KG1 (cell line): ENCODE measurements around the gene SUMO2.
"Not testable (repeated sequence)": the region's sequence is repeated elsewhere in the genome, so short reads cannot be mapped to it uniquely, and the experiment has no call there.

Source experiments
- DNase-seq: peaks from one replicate; lab custom pipeline; 2025; lab: John Stamatoyannopoulos, UW

Gene SUMO2

DNA sequence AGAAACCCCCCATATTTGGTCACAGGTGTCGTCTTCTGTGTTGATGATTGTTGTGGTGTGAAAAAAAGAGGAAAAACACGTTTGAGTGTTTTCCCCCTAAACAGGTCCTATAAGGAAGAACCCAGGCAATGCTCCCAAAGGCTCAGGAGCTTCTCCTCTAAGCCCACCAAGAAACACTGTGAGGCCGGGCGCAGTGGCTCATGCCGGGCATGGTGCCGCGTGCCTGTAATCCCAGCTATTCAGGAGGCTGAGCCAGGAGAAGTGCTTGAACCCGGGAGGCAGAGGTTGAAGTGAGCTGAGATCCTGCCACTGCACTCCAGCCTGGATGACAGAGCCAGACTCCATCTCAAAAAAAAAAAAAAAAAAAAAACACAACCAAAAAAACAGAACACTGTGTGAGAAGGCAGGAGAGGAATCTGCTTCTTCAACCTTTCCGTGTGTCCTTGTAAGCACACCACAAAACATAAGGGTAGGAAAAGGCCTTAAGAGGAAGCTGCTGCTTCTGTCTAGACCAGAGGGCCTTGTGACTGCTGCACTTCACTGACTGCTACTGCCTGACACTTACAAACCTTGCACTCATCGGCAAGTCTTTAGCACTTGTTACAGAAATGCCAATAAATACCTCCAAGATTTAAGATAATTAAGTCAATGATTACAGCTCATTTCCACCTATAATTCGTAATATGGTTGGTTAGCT lies 37.8 kb downstream of the SUMO2 start:
- no peak for DNase-seq

DNA sequence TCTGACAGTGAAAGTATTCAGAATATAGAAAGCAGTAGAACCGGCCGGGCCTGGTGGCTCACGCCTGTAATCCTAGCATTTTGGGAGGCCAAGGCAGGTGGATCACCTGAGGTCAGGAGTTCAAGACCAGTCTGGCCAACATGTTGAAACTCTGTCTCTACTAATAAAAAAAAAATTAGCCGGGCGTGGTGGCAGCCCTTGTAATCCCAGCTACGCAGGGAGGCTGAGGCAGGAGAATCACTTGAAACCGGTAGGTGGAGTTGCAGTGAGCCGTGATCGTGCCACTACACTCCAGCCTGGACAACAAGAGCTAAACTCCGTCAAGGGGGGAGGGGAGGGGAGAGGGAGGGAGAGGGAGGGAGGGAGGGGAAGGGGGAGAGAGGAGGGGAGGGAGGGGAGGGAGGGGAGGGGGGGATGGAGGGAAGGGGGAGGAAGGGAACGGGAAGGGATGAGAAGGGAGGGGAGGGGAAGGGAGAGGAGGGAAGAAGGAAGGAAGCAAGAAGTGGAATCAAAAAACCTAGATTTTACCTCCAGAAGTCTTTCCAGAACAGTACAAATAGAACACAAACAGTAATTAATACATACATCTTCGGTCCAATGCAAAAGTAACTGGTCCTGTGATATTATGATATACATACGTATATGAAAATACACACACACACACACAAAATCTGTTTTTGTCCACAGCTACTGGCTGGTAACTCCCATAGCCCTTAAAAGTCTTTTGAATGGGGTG lies 40.4 kb downstream of the SUMO2 start:
- no peak for DNase-seq

DNA sequence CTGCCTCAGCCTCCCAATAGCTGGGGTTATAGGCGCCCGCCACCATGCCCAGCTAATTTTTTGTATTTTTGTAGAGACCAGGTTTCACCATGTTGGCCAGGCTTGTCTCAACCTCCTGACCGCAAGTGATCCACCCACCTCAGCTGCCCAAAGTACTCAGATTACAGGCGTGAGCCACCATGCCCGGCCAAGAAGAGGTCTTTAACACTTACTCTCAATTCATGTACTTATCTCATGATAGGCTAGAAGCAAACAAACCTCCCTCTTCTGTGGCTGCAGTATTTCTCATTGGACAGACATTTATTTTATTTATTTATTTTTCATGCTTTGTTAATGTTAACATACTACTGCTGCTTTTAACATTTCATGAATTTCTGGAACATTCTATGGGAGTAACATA lies 44.2 kb downstream of the SUMO2 start:
- DNase-seq: no peak

DNA sequence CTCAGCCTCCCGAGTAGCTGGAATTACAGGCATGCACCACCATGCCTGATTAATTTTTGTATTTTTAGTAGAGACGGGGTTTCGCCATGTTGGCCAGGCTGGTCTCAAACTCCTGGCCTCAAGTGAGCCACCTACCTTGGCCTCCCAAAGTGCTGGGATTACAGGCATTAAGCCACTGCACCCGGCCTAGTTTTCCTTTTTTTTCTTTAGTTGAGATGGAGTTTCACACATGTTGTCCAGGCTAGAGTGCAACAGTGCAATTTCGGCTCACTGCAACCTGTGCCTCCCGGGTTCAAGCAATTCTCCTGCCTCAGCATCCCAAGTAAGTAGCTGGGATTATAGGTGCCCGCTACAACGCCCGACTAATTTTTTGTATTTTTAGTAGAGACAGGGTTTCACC lies 45.0 kb downstream of the SUMO2 start:
- DNase-seq: not testable (repeated sequence)

DNA sequence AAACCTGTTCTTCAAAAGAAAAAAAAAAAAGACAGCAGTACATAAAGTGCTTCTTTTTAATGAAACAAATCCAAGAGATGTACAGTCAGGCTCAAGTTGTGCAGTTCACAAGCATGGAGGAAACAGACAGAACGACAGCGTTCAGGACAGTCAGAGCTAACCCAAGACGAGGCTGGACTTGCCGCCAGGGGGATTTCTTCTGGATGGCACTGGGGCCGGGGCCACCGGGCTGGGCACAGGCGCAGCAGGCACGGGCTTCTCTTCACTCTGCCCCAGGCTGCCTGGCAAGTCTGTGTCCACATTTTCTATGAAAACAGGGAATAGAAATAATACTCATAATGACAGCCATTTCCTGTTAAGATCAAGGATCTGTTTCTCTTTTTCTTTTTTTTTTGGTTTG lies 46.8 kb downstream of the SUMO2 start:
- DNase-seq: no peak

DNA sequence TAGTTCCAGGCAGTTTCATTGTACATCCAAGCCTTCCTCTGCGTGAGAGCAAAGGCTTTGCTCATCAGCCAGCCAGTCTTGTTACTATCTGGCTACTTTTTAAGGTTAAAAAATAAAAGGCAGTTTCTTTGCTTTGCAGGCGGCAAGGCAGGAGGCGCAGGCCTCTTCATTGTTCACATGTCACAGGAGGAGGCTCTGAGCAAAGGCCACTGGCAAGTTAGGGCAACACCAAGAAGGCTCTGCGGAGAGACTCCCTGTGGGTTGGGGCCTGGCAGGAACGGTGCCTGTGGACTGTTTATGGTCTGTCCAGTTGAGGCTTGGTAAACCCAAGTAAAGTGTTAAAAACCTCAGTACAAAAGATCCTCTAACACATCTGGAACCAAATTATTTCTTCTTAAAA lies 47.3 kb downstream of the SUMO2 start:
- no peak for DNase-seq

DNA sequence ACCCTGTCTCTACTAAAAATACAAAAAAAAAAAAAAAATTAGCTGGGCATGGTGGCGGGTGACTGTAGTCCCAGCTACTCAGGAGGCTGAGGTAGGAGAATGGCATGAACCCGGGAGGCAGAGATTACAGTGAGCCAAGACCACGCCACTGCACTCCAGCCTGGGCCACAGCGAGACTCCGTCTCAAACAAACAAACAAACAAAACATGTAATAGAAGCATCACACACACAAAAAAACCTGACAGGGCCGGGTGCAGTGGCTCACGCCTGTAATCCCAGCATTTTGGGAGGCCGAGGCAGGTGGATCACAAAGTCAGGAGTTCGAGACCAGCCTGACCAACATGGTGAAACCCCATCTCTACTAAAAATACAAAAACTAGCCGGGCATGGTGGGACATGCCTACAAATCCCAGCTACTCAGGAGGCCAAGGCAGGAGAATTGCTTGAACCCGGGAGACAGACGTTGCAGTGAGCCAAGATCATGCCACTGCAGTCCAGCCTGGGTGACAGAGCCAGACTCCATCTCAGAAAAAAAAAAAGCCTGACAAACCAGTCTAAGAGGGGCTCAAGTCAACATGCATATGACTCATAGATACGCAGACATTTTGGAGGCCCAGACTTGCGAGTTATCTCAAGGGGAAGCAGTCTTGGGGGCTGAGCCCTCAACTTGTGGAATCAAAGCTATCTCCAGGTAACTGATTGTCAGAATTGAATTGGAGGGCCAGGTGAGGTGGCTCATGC lies 49.0 kb downstream of the SUMO2 start:
- DNase-seq: not testable (repeated sequence)

DNA sequence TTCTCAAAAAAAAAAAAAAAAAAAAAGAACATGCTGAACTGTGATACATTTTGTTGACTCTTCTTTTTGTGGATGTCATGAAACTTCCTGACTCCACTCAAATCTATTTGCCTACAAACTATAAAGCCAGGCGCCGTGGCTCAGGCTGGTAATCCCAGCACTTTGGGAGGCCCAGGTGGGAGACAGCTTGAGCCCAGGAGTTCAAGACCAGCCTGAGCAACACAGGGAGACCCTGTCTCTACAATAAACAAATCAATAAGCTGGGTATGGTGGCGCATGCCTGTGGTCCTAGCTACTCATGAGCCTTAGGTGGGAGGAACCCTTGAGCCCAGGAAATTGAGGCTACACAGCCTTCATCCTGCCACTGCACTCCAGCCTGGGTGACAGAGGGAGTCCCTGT lies 49.8 kb downstream of the SUMO2 start:
- no peak for DNase-seq

DNA sequence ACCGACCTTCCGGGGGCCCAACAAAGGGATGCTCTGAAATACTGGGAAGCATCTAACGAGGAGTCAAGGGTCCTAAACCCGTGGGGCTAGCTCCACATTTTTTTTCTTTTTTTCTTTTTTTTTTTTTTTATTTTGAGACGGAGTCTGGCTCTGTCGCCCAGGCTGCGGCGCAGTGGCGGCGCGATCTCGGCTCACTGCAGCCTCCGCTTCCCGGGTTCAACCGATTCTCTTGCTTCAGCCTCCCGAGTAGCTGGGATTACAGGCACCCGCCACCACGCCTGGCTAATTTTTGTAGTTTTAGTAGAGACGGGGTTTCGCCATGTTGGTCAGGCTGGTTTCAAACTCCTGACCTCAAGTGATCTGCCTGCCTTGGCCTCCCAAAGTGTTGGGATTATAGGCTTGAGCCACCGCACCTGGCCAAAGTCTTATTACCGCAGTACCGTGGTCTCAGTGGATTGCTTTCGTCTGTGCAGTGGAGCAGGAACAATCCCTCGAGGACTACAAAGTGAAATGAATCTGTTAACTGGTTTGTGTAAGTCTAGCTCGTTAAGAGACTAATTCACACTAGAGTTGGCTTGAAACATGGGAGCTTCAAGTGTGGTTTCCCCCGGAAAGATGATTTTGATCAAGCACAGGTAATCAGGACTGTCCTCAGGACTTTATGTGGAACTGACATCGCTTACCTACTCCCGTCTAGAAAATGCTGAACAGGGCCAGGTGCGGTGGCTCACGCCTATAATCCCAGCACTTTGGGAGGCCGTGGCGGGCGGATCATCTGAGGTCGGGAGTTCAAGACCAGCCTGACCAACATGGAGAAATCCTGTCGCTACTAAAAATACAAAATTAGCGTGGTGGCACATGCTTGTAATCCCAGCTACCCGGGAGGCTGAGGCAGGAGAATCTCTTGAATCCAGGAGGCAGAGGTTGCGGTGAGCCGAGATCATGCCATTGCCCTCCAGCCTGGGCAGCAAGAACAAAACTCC lies 50.5 kb downstream of the SUMO2 start:
- not testable (repeated sequence) for DNase-seq

DNA sequence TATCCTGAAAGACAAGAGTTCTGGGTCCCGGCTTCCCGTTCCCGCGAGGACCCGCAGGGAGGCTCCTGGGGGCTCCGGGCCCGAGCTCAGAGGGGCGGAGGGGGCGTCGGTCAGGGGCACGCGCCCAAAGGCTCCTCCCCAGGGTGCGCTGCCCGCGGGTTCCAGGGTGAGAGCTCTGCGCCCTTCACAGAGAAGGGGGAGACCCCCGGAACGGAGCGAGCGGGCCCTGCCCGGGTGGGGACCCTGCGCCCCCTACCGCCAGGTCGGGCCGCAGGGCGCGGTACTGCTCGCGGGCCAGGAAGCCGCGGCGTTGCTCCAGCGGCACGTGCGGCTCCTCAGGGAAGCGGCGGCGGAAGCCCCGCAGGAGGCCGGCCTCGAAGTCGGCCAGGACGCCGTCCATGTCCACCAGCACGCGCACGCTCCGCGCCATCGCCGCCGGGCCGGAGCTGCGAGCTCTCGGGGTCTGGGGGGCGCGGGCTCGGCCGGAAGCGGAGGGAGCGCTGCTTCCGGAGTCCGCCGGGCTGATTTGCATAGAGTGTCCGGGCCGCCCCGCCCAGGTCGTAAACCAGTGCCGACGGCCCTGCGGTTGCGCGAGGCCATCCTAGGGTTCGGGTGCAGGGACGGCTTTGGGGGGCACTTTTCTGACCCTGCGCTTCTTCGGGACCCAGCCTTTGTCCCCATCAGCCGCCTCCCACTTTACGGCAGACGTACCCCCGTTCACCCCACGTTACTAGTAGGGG lies 51.3 kb downstream of the SUMO2 start, which contains the start of gene NT5C:
Gene NT5C (minus strand): TSS at position 465 of the 740 bp plus-strand sequence. CDS start 35 bp downstream, at position 430.
- DNase-seq: peak; percentile 80

DNA sequence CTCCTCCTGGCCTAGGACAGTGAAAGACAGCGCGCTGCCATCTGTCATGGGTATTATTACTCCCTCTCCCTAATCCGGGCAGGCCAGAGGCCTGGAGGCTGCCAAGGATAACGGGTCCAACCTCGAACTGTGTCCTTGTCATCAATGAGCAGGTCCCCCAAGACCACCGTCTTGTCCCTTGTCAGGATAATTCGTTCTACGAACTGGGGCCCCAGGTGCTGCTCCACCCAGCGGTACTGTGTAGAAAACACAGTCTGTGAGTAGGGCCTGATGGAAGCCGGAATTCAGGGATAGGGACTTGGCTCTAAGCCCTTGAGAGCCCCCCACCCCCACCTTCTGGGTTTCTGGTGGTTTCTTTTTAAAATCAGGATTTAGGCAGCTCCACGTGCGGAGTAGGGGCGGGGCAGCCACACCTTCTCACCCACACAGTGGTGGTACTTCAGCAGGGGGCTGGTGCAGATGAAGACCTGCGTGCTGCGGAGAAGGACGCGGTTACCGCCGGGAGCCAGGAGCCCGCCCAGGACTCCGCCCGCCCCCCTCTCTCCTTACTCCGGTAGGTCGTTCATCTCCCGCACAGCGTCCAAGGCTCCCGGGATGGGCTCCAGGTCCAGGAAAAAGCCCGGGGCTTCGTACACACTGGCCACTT lies 52.0 kb downstream of the SUMO2 start:
- peak; percentile 63 for DNase-seq

DNA sequence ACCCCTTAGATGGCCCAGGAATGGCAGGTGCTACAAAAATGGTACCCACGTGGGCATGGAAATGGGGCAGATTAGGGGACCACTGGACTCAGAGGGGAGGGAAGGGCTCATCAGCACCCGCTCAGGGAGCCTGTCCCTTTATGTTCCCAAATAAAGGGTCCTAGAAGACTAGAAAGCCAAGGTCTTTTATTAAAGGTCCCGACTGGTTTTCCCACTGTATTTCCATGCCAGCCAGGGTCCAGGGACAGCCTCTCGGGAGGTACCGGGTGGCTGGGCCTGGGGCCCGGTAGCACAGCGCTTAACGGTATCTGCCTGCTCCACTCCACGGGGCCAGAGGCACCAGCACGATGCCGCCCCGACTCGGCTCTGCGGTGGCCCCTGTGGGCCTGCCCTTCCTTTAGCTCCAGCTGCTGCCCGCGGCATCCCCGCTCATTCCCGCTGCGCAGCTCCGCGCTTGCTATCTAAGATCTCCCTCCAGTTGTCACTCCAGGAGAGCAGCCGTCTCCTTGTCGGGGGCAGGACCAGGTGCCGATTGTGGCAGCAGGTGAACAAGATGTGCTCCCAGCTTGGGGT lies 52.6 kb downstream of the SUMO2 start:
- no peak for DNase-seq

DNA sequence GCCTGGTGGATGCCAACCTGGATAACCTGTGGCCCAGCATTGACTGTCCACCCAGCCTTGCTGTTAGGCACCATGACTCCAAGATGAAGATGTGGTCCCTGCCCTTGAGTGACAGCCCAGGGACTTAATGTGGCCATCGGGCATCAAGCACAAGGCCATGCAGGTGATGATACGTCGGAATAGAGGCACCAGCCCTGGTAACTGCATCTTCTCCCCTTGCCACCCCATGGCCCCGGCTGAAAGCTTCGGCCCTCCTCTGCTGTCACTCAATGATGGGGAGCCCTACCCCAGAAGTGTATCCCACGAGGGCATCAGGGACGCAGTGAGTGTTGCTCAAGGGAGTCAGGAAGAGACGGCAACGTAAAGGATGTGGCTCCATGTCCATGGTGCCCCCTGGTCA lies 53.2 kb downstream of the SUMO2 start:
- DNase-seq: no peak

DNA sequence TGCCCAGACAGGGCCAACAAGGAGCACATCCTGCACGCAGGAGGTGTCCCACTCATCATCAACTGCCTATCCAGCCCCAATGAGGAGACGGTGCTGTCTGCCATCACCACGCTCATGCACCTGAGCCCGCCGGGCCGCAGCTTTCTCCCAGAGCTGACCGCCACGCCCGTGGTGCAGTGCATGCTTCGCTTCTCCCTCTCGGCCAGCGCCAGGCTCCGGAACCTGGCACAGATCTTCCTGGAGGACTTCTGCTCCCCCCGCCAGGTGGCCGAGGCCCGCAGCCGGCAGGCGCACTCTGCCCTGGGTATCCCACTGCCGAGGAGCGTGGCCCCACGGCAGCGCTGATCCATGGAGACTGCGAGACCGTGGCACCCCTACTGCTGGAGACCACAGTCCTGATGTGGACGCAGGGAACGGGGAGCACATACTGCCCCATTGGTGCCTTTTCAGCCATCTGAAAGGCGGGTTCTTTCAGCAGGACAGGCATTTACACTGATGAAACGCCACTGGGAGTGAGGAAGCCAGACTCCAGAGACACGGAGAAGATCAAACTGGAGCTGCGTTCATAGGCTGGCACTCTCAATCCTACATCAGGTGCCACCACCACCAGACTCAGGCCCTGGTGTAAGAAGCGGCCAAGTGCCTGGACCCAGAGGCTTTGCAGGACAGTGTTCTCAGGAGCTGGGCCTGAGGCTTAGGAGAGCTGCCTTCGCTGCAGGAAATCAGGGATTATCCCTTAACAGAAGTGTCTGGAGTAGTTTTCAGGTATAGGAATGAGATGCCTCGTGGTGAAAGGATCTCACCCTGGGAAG lies 53.9 kb downstream of the SUMO2 start:
- no peak for DNase-seq

DNA sequence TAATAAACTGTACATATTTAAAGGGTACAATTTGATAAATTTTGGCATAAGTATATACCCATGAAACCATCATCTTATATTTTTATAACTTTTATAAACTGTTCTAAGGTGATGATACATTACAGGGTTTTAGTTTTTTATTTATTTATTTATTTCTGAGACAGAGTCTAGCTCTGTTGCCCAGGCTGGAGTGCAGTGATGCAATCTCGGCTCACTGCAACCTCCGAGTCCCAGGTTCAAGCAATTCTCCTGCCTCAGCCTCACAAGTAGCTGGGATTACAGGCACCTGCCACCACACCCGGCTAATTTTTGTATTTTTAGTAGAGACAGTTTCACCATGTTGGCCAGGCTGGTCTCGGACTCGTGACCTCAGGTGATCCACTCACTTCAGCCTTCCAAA lies 54.8 kb downstream of the SUMO2 start:
- DNase-seq: not testable (repeated sequence)

DNA sequence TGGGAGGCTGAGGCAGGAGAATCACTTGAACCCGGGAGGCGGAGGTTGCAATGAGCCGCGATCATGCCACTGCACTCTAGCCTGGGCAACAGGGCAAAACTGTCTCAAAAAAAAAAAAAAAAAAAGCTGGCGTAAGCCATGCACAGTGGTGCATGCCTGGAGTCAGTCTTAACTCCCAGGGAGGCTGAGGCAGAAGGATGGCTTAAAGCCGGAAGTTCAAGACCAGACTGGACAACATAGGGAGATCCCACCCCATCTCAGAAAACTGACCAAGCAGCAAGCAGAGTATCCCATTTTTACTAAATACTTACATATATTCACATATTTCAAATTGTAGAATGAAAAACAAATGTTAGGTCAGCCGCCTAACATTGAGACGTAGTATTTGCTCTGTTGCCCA lies 55.8 kb downstream of the SUMO2 start:
- no peak for DNase-seq

DNA sequence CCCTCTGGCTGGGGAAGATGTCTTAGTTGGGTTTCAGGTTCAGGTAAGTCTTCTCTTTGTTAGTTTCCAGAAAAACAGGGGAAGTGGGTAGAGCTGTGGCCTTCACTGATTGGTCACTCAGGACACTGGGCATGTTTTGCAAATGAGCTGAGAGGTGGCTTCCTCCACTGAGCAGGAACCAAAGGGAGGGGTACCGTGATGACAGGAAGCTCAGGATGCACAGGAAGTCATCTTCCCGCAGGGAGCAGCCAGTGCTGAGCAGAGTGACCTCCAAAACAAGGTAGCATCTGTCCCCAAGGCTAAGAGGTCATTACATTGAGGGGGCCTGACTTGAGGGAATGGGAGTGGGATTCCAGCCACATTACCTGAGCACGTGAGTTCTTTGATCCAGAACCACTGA lies 56.8 kb downstream of the SUMO2 start:
- no peak for DNase-seq

DNA sequence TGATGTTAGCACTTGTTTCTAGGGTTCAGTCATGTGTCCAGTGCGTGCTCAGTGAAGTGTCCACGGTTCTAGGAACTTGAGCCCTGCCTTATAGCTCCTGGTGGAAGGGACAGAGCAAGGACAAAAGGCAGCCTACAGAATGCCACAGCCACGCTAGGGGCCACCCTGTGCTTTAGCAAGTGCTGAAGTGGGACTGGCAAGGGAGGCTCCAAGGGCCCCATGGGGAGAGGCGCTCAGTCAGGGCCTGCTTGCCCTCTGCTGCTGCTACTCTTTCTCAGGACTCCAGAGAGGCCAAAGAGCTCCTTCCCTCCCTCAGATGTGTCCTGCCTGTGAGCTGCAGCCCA lies 58.0 kb downstream of the SUMO2 start:
- DNase-seq: no peak

DNA sequence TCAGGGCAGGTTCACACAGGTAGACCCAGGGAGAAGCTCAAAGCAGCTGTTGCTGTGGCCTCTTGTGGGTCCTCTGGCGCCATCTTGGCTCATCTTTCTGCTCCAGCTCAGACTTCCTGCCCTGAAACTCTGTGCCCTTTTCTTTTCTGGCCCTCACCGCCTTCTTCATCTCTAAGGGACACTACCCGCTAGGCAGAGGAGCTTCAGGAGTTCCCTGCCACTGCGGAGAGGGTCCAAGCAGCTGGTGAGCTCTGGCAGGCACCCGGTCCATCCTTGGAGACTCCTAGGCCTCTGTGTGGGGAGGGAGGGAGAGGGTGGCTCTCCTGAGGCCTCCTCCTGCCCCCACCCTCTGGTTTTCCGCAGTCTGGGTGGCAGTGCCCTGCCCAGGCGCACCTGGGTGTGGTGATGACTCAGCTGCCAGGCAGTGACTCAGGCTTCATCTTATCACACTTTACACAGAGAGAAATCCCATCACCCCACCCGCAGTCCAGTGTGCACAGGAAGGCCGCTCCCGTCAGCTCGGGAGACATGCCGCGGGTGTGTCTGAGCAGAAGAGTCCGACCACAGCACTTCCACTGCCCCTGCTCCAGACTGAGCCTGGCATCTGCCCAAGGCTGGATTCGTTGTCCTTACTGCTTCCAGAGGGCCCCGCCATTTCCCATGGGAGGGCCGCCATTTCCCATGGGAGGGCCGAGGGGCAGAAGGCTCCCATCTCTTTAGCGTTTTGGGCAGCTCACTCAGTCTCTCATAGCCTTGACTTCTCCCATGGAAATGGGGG lies 58.5 kb downstream of the SUMO2 start:
- DNase-seq: no peak
